Endothelial cell of umbilical vein (primary cell): ENCODE data around the gene ZNF778. TPM values are rescaled to one million over a fixed set of nuclear protein-coding genes. Genes with fewer than 3 reads are reported as not detected.

Experiments
- BruUV-seq: library from RNA; stranded (reverse); fragments of 400-500 nt; replicated peaks from 2 replicates; lab custom pipeline; 2021; lab: Mats Ljungman, UMichigan
- CTCF ChIA-PET: fragments of 300-600, 350-600 bp; sonication (Branson Sonifier 250); formaldehyde crosslinking; loops from one replicate; lab custom pipeline; 2021; ENCODE audit warnings: antibody characterized with exemption, inconsistent platforms; lab: Charles Lee
- POLR2A ChIA-PET: fragments of 300-600, 350-600 bp; sonication (Branson Sonifier 250); formaldehyde crosslinking; loops from one replicate; lab custom pipeline; 2021; ENCODE audit warnings: antibody characterized with exemption, inconsistent platforms; lab: Charles Lee
- DNase-seq: peaks from one replicate; pipeline ENCODE4 v3.0.0-alpha.2; 2011; ENCODE audit warnings: low read depth, low spot score
- FAIRE-seq: peaks from 2 replicates; lab custom pipeline; 2011; peaks lifted over from hg19 to GRCh38; lab: Jason Lieb, UNC
- H2AFZ ChIP-seq: 2 replicates; pipeline ENCODE4 v1.6.0; 2012; ENCODE audit warnings: low read depth, low read length, control low read depth, inconsistent platforms
- H3K27ac ChIP-seq: 2 replicates; pipeline ENCODE4 v1.5.1; 2011; ENCODE audit warnings: low read depth, mild to moderate bottlenecking, control low read depth, low read length, moderate library complexity; ENCODE audit not compliant: insufficient read depth
- H3K27me3 ChIP-seq, 2 experiments: 2 replicates each; pipeline versions ENCODE4 v1.6.0 to v1.6.1; 2011; ENCODE audit warnings: low read length in 2 of 2, mixed read lengths in 1 of 2; ENCODE audit not compliant: control insufficient read depth in 2 of 2, insufficient read depth in 2 of 2
- H3K36me3 ChIP-seq, 2 experiments: 2 replicates in 1 of 2; 3 replicates in 1 of 2; pipeline ENCODE4 v1.5.1; 2011; ENCODE audit warnings: low read length in 2 of 2, mild to moderate bottlenecking in 1 of 2, moderate library complexity in 1 of 2; ENCODE audit not compliant: control insufficient read depth in 2 of 2, insufficient read depth in 2 of 2; ENCODE audit errors: extremely low read depth in 1 of 2
- H3K4me1 ChIP-seq: 3 replicates; pipeline ENCODE4 v1.5.1; 2011; ENCODE audit warnings: mild to moderate bottlenecking, low read length; ENCODE audit not compliant: control insufficient read depth, insufficient read depth; ENCODE audit errors: extremely low read depth
- H3K4me2 ChIP-seq: 2 replicates; pipeline ENCODE4 v1.6.1; 2011; ENCODE audit warnings: low read length, control low read depth, mixed read lengths; ENCODE audit not compliant: insufficient read depth
- H3K4me3 ChIP-seq, 3 experiments: fragments of 200-600 bp in 1 of 3; sonication (generic), shearing (Covaris generic) in 1 of 3; replicated peaks in 1 of 3; 2 replicates each; pipeline ENCODE4 v1.5.1; 2011 to 2016; ENCODE audit warnings: control low read depth in 3 of 3, low read length in 3 of 3, mild to moderate bottlenecking in 2 of 3, inconsistent platforms in 1 of 3, low read depth in 1 of 3, moderate library complexity in 1 of 3; ENCODE audit not compliant: insufficient read depth in 1 of 3
- H3K79me2 ChIP-seq: 2 replicates; pipeline ENCODE4 v1.6.0; 2012; ENCODE audit warnings: low read length, inconsistent platforms; ENCODE audit not compliant: control insufficient read depth, insufficient read depth
- H3K9ac ChIP-seq: replicated peaks from 2 replicates; pipeline ENCODE3; 2011; ENCODE audit warnings: low read length, control low read depth; ENCODE audit not compliant: insufficient read depth; ENCODE audit errors: extremely low read depth
- H3K9me1 ChIP-seq: replicated peaks from 3 replicates; pipeline ENCODE4 v1.6.0; 2011; ENCODE audit warnings: mild to moderate bottlenecking, low read length; ENCODE audit not compliant: control insufficient read depth, insufficient read depth; ENCODE audit errors: extremely low read depth
- H3K9me3 ChIP-seq: replicated peaks from 2 replicates; pipeline ENCODE4 v1.5.1; 2012; ENCODE audit warnings: low read length, inconsistent platforms; ENCODE audit not compliant: control insufficient read depth, insufficient read depth
- H4K20me1 ChIP-seq: replicated peaks from 2 replicates; pipeline ENCODE3; 2011; ENCODE audit warnings: mild to moderate bottlenecking, low read length; ENCODE audit not compliant: control insufficient read depth, insufficient read depth; ENCODE audit errors: extremely low read depth
- EZH2 ChIP-seq: IDR thresholded peaks from 2 replicates; pipeline ENCODE4 v1.6.1; 2012; ENCODE audit warnings: borderline replicate concordance, low read depth, mild to moderate bottlenecking, moderate library complexity, low read length, inconsistent platforms; ENCODE audit not compliant: severe bottlenecking
- FOS ChIP-seq: IDR thresholded peaks from 2 replicates; pipeline ENCODE4 v1.6.1; 2011; ENCODE audit warnings: mild to moderate bottlenecking, low read length, moderate library complexity, borderline replicate concordance; ENCODE audit not compliant: insufficient read depth
- JUN ChIP-seq: IDR thresholded peaks from 2 replicates; pipeline ENCODE4 v1.6.1; 2011; ENCODE audit warnings: borderline replicate concordance, low read depth; ENCODE audit not compliant: insufficient read length, insufficient read depth
- dilution Hi-C: fragments of 300-500 bp; cut with MboI; formaldehyde crosslinking; loops from one replicate; pipeline ENCODE4 v1.15.0; 2019; ENCODE audit warnings: low sequenced_read_pairs; ENCODE audit not compliant: extremely low pct_ligation_motif_present
- intact Hi-C: fragments of 100-400 bp; cut with micrococcal nuclease; formaldehyde crosslinking; loops from one replicate; pipeline ENCODE4 v1.10.0; 2022
- polyA plus RNA-seq, 4 experiments: library from polyadenylated mRNA; depleted of rRNA in 3 of 4; stranded (reverse) in 3 of 4; unstranded in 1 of 4; fragments of >200 nt; gene quantifications; 2 replicates each; pipeline versions ENCODE4 v1.2.1 to v1.2.3, GENCODE V29; 2011 to 2012; ENCODE audit warnings: missing spikeins in 1 of 4
- total RNA-seq: library from RNA; stranded (reverse); gene quantifications from 2 replicates; pipeline ENCODE4 v1.2.3, GENCODE V29; 2021
- TF ChIP-seq, protein P1 (sequence below): IDR thresholded peaks from 2 replicates; pipeline ENCODE4 v1.6.1; 2011; ENCODE audit not compliant: insufficient read depth, insufficient read length
- TF ChIP-seq, protein P2 (sequence below), 2 donors: IDR thresholded peaks; 1 replicate in 1 of 2; 2 replicates in 1 of 2; pipeline ENCODE4 v1.5.1; 2011; ENCODE audit warnings: low read length in 2 of 2, mild to moderate bottlenecking in 2 of 2, moderate library complexity in 2 of 2, control low read depth in 1 of 2, inconsistent platforms in 1 of 2, low read depth in 1 of 2; ENCODE audit not compliant: insufficient read depth in 1 of 2; ENCODE audit errors: extremely low read depth in 1 of 2

The ZNF778 gene
- total and polyA plus RNA-seq, 2 donors (not counting 3 experiments of a cell fraction or from before 2014, with no cell fraction given) = 3.8 to 10.9 TPM

DNA sequence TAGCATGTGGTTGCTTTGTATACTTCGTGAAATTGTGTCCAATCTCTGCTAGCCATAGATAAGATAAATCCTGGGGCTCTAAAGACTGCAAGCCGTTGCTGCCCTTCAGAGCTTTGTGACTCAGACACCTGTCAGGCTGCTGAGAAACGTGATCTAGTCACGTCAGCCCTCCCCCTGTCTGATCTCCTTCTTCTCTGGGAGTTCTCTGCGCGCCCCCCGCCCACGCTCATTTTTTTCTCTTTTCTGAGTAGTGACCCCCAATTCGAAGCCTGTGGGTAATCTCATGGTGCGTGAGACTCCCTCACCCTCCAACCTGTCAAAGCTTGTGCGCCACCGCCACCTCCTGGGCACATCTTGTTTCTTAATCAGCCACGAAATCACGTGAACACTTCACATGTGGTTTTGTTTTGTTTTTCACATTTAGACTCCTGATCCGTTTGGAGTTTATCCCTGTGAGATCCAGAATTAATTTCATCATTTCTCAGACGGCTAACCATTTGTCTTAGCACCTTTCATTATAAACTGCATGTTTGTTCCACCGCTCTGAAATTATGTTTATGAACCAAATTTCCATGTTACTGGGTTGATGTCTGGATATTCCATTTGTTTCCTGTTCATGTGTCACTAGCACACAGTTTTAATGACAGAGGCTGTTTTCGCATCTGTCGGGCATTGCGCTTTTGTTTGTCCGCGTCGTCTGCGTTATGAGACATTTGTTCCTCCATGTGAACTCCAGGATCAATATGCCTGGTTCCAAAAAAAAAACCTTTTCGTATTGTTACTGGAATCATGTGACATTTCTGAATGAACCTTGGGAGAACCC is 977 bp upstream of the ZNF778 start:
- no TSS peak for BruUV-seq

More for the DNA sequence above, 977 bp upstream of the ZNF778 start:
- no peak for TF ChIP-seq FOS
- TF ChIP-seq, protein P1, sequence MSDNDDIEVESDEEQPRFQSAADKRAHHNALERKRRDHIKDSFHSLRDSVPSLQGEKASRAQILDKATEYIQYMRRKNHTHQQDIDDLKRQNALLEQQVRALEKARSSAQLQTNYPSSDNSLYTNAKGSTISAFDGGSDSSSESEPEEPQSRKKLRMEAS = peak; percentile 82
- TF ChIP-seq, protein P2, sequence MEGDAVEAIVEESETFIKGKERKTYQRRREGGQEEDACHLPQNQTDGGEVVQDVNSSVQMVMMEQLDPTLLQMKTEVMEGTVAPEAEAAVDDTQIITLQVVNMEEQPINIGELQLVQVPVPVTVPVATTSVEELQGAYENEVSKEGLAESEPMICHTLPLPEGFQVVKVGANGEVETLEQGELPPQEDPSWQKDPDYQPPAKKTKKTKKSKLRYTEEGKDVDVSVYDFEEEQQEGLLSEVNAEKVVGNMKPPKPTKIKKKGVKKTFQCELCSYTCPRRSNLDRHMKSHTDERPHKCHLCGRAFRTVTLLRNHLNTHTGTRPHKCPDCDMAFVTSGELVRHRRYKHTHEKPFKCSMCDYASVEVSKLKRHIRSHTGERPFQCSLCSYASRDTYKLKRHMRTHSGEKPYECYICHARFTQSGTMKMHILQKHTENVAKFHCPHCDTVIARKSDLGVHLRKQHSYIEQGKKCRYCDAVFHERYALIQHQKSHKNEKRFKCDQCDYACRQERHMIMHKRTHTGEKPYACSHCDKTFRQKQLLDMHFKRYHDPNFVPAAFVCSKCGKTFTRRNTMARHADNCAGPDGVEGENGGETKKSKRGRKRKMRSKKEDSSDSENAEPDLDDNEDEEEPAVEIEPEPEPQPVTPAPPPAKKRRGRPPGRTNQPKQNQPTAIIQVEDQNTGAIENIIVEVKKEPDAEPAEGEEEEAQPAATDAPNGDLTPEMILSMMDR (IDR thresholded peaks at IDR 0.05; ENCODE audit: extremely low read depth in 1 of 2, insufficient read depth in 1 of 2, low read depth in 1 of 2, low read length in 2 of 2) = peak; percentile 66 to 70
- TF ChIP-seq JUN = no peak
- TF ChIP-seq EZH2 = no peak
- dilution Hi-C loops (no loop called here), intact Hi-C loops (loop anchor here (1.0 to 5.0 kb wide), 5 partner anchors 45 to 472 kb away; partner anchors contain the start of genes ACSF3 and CDH15)
- Histone ChIP-seq H3K36me3 (peaks cover 0 to 8% of the 10 kb centered on the region in 2 experiments), H2AFZ (no peak overlapping the region), H3K27ac (peak overlapping the region; percentile 57), H3K79me2 (peaks cover 9% of the 10 kb centered on the region), H3K4me1 (peaks cover 10% of the 10 kb centered on the region), H3K9ac (peak overlapping the region; percentile 66), H3K27me3 (no peaks in the 10 kb centered on the region), H3K4me3 (peak overlapping the region; percentile 66 to 90 (median 85)), H3K4me2 (peak overlapping the region; percentile 91), H4K20me1 (no peaks in the 10 kb centered on the region), H3K9me3 (no peaks in the 10 kb centered on the region), H3K9me1 (no peaks in the 10 kb centered on the region)
- DNase-seq (peak; percentile 85), FAIRE-seq (peak; percentile 92)
- ChIA-PET CTCF (interaction anchor here (1.2 to 2.6 kb wide), 11 partner anchors 273 to 479 kb away, joined by 3 to 14 read pairs (median 5); partner anchors contain the start of genes APRT, GALNS and TRAPPC2L), POLR2A (no interaction called here)
